OCI-LY3 (cell line): ENCODE data around the gene INTS4.
"Not testable (repeated sequence)": the region's sequence is repeated elsewhere in the genome, so short reads cannot be mapped to it uniquely, and the experiment has no call there.

Experiments used
- H2AFZ ChIP-seq: fragments of 200-600, 300-600 bp; shearing (Covaris generic); 2 replicates; pipeline ENCODE4 v1.6.0; 2014; ENCODE audit warnings: antibody characterized with exemption, low read depth, low read length
- H3K27ac ChIP-seq: fragments of 200-600, 300-600 bp; sonication (generic); 2 replicates; pipeline ENCODE4 v1.5.1; 2014; ENCODE audit warnings: mild to moderate bottlenecking, low read length, moderate library complexity, mixed read lengths
- H3K27me3 ChIP-seq: fragments of 200-600, 300-600 bp; sonication (generic); 2 replicates; pipeline ENCODE4 v1.6.1; 2014; ENCODE audit warnings: low read depth, low read length, mixed read lengths
- H3K36me3 ChIP-seq: fragments of 200-600, 300-600 bp; sonication (generic); replicated peaks from 2 replicates; pipeline ENCODE3; 2014; ENCODE audit warnings: low read depth, low read length, mixed read lengths
- H3K4me1 ChIP-seq: fragments of 300-600, 200-600 bp; sonication (generic); 2 replicates; pipeline ENCODE4 v1.6.1; 2014; ENCODE audit warnings: low read length, mixed read lengths
- H3K4me2 ChIP-seq: fragments of 200-600, 300-600 bp; sonication (generic); 2 replicates; pipeline ENCODE4 v1.6.1; 2014; ENCODE audit warnings: low read length, mixed read lengths
- H3K4me3 ChIP-seq: fragments of 300-600, 200-600 bp; sonication (generic); 2 replicates; pipeline ENCODE4 v1.5.1; 2014; ENCODE audit warnings: antibody characterized with exemption, mild to moderate bottlenecking, low read length, moderate library complexity
- H3K79me2 ChIP-seq: fragments of 300-600, 200-600 bp; shearing (Covaris generic); 2 replicates; pipeline ENCODE4 v1.6.1; 2014; ENCODE audit warnings: mild to moderate bottlenecking, low read length, mixed read lengths
- H3K9ac ChIP-seq: fragments of 300-600, 200-600 bp; shearing (Covaris generic); 2 replicates; pipeline ENCODE4 v1.6.0; 2014; ENCODE audit warnings: mild to moderate bottlenecking, low read length, moderate library complexity
- H3K9me3 ChIP-seq: fragments of 200-600, 300-600 bp; shearing (Covaris generic); 2 replicates; pipeline ENCODE4 v1.6.1; 2014; ENCODE audit warnings: low read length, mixed read lengths; ENCODE audit not compliant: insufficient read depth
- H4K20me1 ChIP-seq: fragments of 200-600, 300-600 bp; sonication (generic); 2 replicates; pipeline ENCODE4 v1.6.1; 2016; ENCODE audit warnings: low read length, mixed read lengths; ENCODE audit not compliant: insufficient read depth
- EZH2phosphoT487 ChIP-seq: fragments of 200-600 bp; shearing (Covaris generic); IDR thresholded peaks from 2 replicates; pipeline ENCODE4 v1.6.1; 2018; ENCODE audit warnings: antibody characterized with exemption, mixed run types, low read depth
- TF ChIP-seq, protein P1 (sequence below): fragments of 200-600, 300-600 bp; sonication (generic); IDR thresholded peaks from 2 replicates; pipeline ENCODE4 v1.5.1; 2014; ENCODE audit warnings: antibody characterized with exemption, low read length, low read depth

Gene INTS4

DNA sequence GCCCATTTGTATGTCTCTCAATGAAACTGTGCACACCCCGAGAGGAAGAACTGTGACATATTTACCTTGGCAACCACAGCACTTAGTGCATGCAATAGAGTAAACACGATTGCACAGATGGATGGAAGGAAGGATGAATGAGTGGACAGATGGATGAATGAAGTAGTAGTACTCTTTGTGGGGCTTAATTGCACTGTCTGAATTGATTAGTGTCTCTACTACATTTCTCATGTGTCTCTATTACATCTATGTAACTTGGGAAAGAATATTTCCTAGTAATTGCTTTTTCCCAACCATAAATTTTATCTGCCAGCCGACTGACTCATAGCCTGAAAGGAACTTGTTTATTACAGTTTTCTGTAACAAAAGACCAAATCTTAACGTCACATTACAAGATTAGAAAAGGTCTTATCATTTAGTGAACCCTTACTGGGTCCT, 103.8 kb downstream of the INTS4 start:
- H3K9ac ChIP-seq, H3K4me3 ChIP-seq, H3K79me2 ChIP-seq, H3K4me2 ChIP-seq, H3K9me3 ChIP-seq, H3K27ac ChIP-seq, H3K4me1 ChIP-seq, H3K36me3 ChIP-seq, H4K20me1 ChIP-seq, H2AFZ ChIP-seq, H3K27me3 ChIP-seq: not testable (repeated sequence)

DNA sequence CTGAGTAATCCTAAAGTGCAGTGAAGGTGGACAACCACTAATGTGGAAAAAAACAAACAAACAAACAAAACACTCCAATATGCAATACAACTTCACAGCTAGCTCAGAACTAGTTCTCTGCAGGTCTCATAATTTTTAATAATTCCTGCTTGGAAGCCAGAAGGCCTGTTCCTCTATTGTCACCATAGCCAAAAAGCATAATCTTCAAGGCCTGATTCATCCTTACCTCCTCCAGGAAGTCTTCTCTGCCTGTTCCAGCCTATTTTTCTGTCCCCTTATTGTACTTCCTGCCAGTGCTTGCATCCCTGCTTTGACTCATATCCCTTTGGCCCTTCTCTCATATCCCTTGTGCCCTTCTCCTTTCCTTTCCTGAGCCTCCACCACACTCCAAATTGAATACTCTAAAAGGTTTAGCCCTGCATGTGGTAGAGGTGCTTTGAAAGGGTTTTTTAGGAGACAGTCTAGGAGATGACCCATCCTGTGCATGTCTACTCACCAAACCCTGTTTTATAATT, 104.3 kb downstream of the INTS4 start:
- not testable (repeated sequence) for H3K4me1 ChIP-seq, H4K20me1 ChIP-seq, H3K36me3 ChIP-seq, H3K9me3 ChIP-seq, H3K27ac ChIP-seq, H3K27me3 ChIP-seq, H3K79me2 ChIP-seq, H3K9ac ChIP-seq, H3K4me3 ChIP-seq, H2AFZ ChIP-seq, H3K4me2 ChIP-seq

DNA sequence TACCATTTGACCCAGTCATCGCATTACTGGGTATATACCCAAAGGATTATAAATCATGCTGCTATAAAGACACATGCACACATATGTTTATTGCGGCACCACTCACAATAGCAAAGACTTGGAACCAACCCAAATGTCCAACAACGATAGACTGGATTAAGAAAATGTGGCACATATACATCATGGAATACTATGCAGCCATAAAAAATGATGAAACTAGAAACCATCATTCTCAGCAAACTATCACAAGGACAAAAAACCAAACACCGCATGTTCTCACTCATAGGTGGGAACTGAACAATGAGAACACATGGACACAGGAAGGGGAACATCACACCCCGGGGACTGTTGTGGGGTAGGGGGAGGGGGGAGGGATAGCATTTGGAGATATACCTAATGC, 105.4 kb downstream of the INTS4 start:
- H3K4me1 ChIP-seq, H3K79me2 ChIP-seq, H4K20me1 ChIP-seq, H3K4me3 ChIP-seq, H3K9me3 ChIP-seq, H2AFZ ChIP-seq, H3K36me3 ChIP-seq, H3K4me2 ChIP-seq, H3K27ac ChIP-seq, H3K27me3 ChIP-seq, H3K9ac ChIP-seq: not testable (repeated sequence)

DNA sequence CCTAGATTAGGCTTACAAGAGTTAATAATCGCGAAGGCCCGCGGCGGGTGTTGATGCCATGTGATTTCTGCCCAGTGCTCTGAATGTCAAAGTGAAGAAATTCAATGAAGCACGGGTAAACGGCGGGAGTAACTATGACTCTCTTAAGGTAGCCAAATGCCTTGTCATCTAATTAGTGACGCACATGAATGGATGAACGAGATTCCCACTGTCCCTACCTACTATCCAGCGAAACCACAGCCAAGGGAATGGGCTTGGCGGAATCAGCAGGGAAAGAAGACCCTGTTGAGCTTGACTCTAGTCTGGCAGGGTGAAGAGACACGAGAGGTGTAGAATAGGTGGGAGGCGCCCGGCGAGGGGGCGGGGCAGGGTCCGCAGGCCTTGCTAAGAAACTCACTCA, 108.1 kb downstream of the INTS4 start:
- Histone ChIP-seq H3K9me3 (no peaks in the 10 kb centered on the region), H3K27ac (no peak overlapping the region), H3K27me3 (no peaks in the 10 kb centered on the region), H3K36me3 (peaks cover 12% of the 10 kb centered on the region), H3K4me2 (no peak overlapping the region), H4K20me1 (no peaks in the 10 kb centered on the region), H3K4me3 (no peak overlapping the region), H3K79me2 (no peaks in the 10 kb centered on the region), H2AFZ (no peak overlapping the region), H3K9ac (no peak overlapping the region), H3K4me1 (no peaks in the 10 kb centered on the region)
- TF ChIP-seq, protein P1, sequence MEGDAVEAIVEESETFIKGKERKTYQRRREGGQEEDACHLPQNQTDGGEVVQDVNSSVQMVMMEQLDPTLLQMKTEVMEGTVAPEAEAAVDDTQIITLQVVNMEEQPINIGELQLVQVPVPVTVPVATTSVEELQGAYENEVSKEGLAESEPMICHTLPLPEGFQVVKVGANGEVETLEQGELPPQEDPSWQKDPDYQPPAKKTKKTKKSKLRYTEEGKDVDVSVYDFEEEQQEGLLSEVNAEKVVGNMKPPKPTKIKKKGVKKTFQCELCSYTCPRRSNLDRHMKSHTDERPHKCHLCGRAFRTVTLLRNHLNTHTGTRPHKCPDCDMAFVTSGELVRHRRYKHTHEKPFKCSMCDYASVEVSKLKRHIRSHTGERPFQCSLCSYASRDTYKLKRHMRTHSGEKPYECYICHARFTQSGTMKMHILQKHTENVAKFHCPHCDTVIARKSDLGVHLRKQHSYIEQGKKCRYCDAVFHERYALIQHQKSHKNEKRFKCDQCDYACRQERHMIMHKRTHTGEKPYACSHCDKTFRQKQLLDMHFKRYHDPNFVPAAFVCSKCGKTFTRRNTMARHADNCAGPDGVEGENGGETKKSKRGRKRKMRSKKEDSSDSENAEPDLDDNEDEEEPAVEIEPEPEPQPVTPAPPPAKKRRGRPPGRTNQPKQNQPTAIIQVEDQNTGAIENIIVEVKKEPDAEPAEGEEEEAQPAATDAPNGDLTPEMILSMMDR, result no peak
- TF ChIP-seq EZH2phosphoT487, result no peak

DNA sequence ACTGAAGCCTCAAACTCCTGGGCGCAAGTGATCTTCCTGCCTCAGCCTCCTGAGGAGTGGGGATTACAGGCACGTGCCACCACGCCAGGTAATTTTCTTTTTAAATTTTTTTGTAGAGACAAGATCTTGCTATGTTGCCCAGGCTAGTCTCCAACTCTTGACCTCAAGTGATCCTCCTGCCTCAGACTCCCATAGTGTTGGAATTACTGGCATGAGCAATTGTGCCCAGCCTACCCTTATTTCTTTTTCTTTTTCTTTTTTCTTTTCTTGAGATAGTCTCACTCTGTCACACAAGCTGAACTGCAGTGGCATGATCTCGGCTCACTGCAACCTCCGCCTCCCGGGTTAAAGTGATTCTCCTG, 109.7 kb downstream of the INTS4 start:
- Histone ChIP-seq H3K4me2 (no peak overlapping the region), H4K20me1 (no peaks in the 10 kb centered on the region), H3K9ac (no peak overlapping the region), H3K9me3 (no peaks in the 10 kb centered on the region), H3K36me3 (peaks cover 18% of the 10 kb centered on the region), H2AFZ (no peak overlapping the region), H3K4me3 (no peak overlapping the region), H3K27me3 (no peaks in the 10 kb centered on the region), H3K79me2 (no peaks in the 10 kb centered on the region), H3K4me1 (no peaks in the 10 kb centered on the region), H3K27ac (no peak overlapping the region)
- TF ChIP-seq EZH2phosphoT487, result no peak
- TF ChIP-seq, protein P1, result no peak
